ENCODE data around the gene TBCB. TPM values are rescaled to one million over a fixed set of nuclear protein-coding genes. Genes with fewer than 3 reads are reported as not detected.

TBCB gene
- total and polyA plus RNA-seq, 9 of the 15 experiments (the other 6 are each of a cell fraction or from before 2014, with no cell fraction given) = 3.5 to 115 (median 58.9) TPM

GRCh38 chr19:36113894-36114720 lies 1.2 kb upstream of the TBCB start (continued):
- TF ChIP-seq ATF4 (CRISPR knock-in tag; IDR thresholded peaks at IDR 0.05) (no peak), CEBPG (CRISPR knock-in tag; IDR thresholded peaks at IDR 0.05) (0 out of 2 replicates have a peak, but pooled peaks have one; percentile 33), CEBPG (tag; conservative IDR thresholded peaks at IDR 0.05 in 1 of 2, IDR thresholded peaks at IDR 0.05 in 1 of 2) (no peak), TRIM28 (IDR thresholded peaks at IDR 0.05) (no peak), ZNF212 (CRISPR knock-in tag; IDR thresholded peaks at IDR 0.05) (no peak), CTCFL (IDR thresholded peaks at IDR 0.05; ENCODE audit: borderline replicate concordance, insufficient read depth, low read depth, low read length, poor library complexity, severe bottlenecking) (peak; percentile 19), ZNF668 (CRISPR knock-in tag; IDR thresholded peaks at IDR 0.05) (no peak), KDM1A (IDR thresholded peaks at IDR 0.05) (0 out of 4 replicates have a peak, but pooled peaks of 1 of the 2 experiments have one; percentile 19), ZBTB40 (IDR thresholded peaks at IDR 0.05) (peak; percentile 55), ZBTB40 (CRISPR knock-in tag; IDR thresholded peaks at IDR 0.05) (no peak), PKNOX1 (IDR thresholded peaks at IDR 0.05) (peak; percentile 84), DPF2 (IDR thresholded peaks at IDR 0.05) (peak; percentile 17; the same call in 1 of the 2 replicates)

Data from K562 (cell line).